ENCODE results near the gene SMOC1. TPM values are rescaled to one million over a fixed set of nuclear protein-coding genes. Genes with fewer than 3 reads are reported as not detected.

SMOC1 gene
- total RNA-seq, 1 donor from 2014 or later = 2.0 TPM

DNA sequence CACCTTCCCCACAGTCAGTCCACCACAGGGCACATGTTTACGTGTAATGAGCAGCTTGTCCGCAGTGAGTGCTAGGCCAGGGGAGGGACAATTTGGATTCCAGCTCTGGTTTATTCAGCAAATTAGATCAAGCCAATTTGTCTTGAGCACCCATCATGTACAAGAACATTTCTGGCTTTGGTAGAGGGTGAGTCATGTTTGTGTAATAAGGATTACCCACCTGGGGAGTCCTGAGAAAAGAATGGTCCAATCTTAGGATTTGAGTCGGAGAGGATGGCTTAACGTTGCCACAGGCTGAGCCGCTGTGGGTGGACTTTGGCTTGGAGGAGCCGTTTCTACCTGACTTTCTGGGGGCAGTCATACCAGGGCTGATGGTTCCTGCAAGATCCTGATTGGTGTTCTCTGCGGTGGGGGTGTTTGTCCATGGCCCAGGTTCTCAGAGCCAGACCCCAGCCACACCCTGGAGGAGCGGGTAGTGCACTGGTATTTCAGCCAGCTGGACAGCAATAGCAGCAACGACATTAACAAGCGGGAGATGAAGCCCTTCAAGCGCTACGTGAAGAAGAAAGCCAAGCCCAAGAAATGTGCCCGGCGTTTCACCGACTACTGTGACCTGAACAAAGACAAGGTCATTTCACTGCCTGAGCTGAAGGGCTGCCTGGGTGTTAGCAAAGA is 143.7 kb downstream of the SMOC1 start:
- no peak for DNase-seq (ENCODE audit: extremely low spot score, unreplicated experiment)
- no peaks in the 10 kb centered on the region for H3K36me3 Mint-ChIP-seq (ENCODE audit: unreplicated experiment)
- no peak for TF ChIP-seq CTCF (IDR thresholded peaks at IDR 0.05)
- no peaks in the 10 kb centered on the region for H3K9me3 Mint-ChIP-seq (ENCODE audit: unreplicated experiment)
- H3K27me3 Mint-ChIP-seq (ENCODE audit: unreplicated experiment) = no peaks in the 10 kb centered on the region
- H3K4me1 Mint-ChIP-seq (ENCODE audit: unreplicated experiment) = no peaks in the 10 kb centered on the region
- no peak overlapping the region for H3K4me3 Mint-ChIP-seq (ENCODE audit: unreplicated experiment)
- no peak overlapping the region for H3K27ac Mint-ChIP-seq (ENCODE audit: unreplicated experiment)

GRCh38 chr14:70023871-70024270 is 144.7 kb downstream of the SMOC1 start:
- no peak overlapping the region for H3K4me3 Mint-ChIP-seq (ENCODE audit: unreplicated experiment)
- H3K36me3 Mint-ChIP-seq (ENCODE audit: unreplicated experiment) = no peaks in the 10 kb centered on the region
- no peaks in the 10 kb centered on the region for H3K9me3 Mint-ChIP-seq (ENCODE audit: unreplicated experiment)
- H3K27me3 Mint-ChIP-seq (ENCODE audit: unreplicated experiment) = no peaks in the 10 kb centered on the region
- H3K27ac Mint-ChIP-seq (ENCODE audit: unreplicated experiment) = no peak overlapping the region
- no peaks in the 10 kb centered on the region for H3K4me1 Mint-ChIP-seq (ENCODE audit: unreplicated experiment)
- DNase-seq (ENCODE audit: extremely low spot score, unreplicated experiment) = no peak
- no peak for TF ChIP-seq CTCF (IDR thresholded peaks at IDR 0.05)

DNA sequence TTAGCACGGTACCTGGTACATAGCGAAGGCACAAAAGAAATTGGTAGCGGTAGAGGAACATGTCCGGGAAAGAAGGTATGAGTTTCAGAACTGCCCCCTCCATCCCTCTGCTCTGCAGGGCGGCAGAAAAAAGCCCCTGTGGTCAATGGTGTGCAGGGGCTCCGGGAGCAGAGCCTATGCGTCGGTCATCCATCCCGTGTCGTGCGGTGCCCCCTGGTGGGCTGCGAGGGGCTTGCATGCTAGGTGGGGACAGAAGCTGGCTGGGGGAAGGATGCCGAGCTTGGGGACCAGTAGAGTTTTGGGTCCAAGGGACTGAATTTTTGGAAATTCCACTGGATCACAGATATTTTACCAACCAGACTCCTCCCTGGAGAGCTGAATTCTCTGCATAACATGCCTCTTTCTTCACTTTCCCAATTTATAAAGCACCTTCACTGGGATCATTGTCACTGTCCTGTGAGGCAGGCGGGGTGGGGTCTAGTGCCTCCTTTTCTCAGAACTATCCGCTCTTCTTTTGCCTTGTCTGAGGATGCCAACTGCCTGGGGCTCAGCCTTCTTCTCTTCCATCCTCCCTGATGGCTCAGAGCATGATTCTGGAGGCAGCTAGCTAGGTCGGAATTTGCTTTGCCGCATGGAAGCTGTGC is 148.7 kb downstream of the SMOC1 start:
- DNase-seq (ENCODE audit: extremely low spot score, unreplicated experiment) = peak; percentile 90
- no peaks in the 10 kb centered on the region for H3K27me3 Mint-ChIP-seq (ENCODE audit: unreplicated experiment)
- no peak overlapping the region for H3K4me3 Mint-ChIP-seq (ENCODE audit: unreplicated experiment)
- H3K36me3 Mint-ChIP-seq (ENCODE audit: unreplicated experiment) = no peaks in the 10 kb centered on the region
- TF ChIP-seq CTCF (IDR thresholded peaks at IDR 0.05) = peak; percentile 79
- no peak overlapping the region for H3K27ac Mint-ChIP-seq (ENCODE audit: unreplicated experiment)
- H3K9me3 Mint-ChIP-seq (ENCODE audit: unreplicated experiment) = no peaks in the 10 kb centered on the region
- no peaks in the 10 kb centered on the region for H3K4me1 Mint-ChIP-seq (ENCODE audit: unreplicated experiment)

DNA sequence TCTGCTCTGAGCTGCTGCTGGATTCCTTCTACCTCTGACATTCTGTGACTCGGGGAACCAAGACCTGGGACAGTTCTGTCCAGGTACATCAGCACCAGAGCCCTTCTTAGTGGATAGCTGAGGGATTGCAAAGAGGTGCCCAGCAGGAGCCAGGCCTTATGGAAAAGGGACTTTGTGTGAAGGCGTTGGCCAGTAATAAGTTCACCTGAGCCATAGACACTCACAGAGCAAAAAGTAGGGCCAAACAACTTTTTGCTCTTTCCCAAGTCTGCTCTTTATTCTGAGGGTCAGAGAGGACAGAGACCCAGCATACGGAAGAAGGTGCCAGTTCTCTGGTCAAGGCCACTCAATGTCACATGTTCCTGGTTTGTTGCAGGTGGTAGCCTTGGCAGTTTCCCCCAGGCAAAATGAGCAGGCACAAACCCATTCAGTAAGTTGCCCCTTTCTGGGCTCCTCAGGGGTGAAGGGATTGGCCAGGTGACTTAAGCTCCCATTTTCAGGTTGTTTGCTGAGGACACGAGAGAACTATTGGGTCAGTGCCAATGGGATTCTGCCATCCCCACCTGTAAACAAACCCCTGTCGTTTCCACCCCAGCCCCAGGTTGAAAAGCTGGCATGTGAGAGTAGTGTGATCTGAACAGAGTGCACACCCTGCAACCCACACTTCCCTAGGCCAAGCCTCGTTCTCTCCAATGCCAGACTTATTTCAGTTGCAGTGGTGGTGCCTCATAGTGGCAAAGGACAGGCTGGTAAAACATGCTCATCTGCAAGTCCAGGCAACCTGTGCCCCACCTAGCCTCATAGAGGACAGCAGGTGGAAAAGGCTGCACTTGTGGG is 150.3 kb downstream of the SMOC1 start:
- no peaks in the 10 kb centered on the region for H3K36me3 Mint-ChIP-seq (ENCODE audit: unreplicated experiment)
- no peak overlapping the region for H3K27ac Mint-ChIP-seq (ENCODE audit: unreplicated experiment)
- H3K9me3 Mint-ChIP-seq (ENCODE audit: unreplicated experiment) = no peaks in the 10 kb centered on the region
- no peak for TF ChIP-seq CTCF (IDR thresholded peaks at IDR 0.05)
- no peak overlapping the region for H3K4me3 Mint-ChIP-seq (ENCODE audit: unreplicated experiment)
- no peaks in the 10 kb centered on the region for H3K4me1 Mint-ChIP-seq (ENCODE audit: unreplicated experiment)
- H3K27me3 Mint-ChIP-seq (ENCODE audit: unreplicated experiment) = no peaks in the 10 kb centered on the region
- DNase-seq (ENCODE audit: extremely low spot score, unreplicated experiment) = no peak

GRCh38 chr14:70032016-70032415 is 152.8 kb downstream of the SMOC1 start:
- Mint-ChIP-seq H3K36me3 (ENCODE audit: unreplicated experiment) (no peaks in the 10 kb centered on the region), H3K27ac (ENCODE audit: unreplicated experiment) (no peak overlapping the region)
- DNase-seq (ENCODE audit: extremely low spot score, unreplicated experiment) = no peak

More at GRCh38 chr14:70032016-70032415, 152.8 kb downstream of the SMOC1 start:
- no peaks in the 10 kb centered on the region for H3K4me1 Mint-ChIP-seq (ENCODE audit: unreplicated experiment)
- H3K4me3 Mint-ChIP-seq (ENCODE audit: unreplicated experiment) = no peak overlapping the region
- no peak for TF ChIP-seq CTCF (IDR thresholded peaks at IDR 0.05)
- no peaks in the 10 kb centered on the region for H3K27me3 Mint-ChIP-seq (ENCODE audit: unreplicated experiment)
- no peaks in the 10 kb centered on the region for H3K9me3 Mint-ChIP-seq (ENCODE audit: unreplicated experiment)
